CD1c-positive myeloid dendritic cell (primary cell): ENCODE measurements around the gene OR2A25.

ENCODE experiments used
- DNase-seq: peaks from one replicate; pipeline ENCODE4 v3.0.0-alpha.2; 2016; ENCODE audit errors: extremely low spot score

OR2A25 gene

GRCh38 chr7:144074374-144074773 is 4.8 kb downstream of the OR2A25 start:
- DNase-seq, result no peak

- no peak for DNase-seq
Observed at GRCh38 chr7:144085978-144086377, 16.4 kb downstream of the OR2A25 start, which contains the start of gene OR2A12. TSS of gene OR2A12 (plus strand) at chr7:144086278. CDS start at chr7:144095108, 8,830 bp downstream.

- DNase-seq, result no peak
Observed at GRCh38 chr7:144086730-144087129, 17.1 kb downstream of the OR2A25 start.

GRCh38 chr7:144087230-144087629 is 17.6 kb downstream of the OR2A25 start:
- no peak for DNase-seq

- no peak for DNase-seq
Observed at GRCh38 chr7:144090667-144091066, 21.1 kb downstream of the OR2A25 start.

GRCh38 chr7:144098776-144099175 is 29.2 kb downstream of the OR2A25 start:
- no peak for DNase-seq

GRCh38 chr7:144100607-144101006 is 31.0 kb downstream of the OR2A25 start:
- DNase-seq, result no peak

GRCh38 chr7:144102041-144102440 is 32.4 kb downstream of the OR2A25 start:
- DNase-seq, result no peak

GRCh38 chr7:144105211-144105610 is 35.6 kb downstream of the OR2A25 start:
- DNase-seq, result no peak

- no peak for DNase-seq
Observed at GRCh38 chr7:144109283-144109682, 39.7 kb downstream of the OR2A25 start, which contains the start of gene OR2A2. TSS of gene OR2A2 (plus strand) at chr7:144109583. CDS start at chr7:144109583, 0 bp downstream.

- no peak for DNase-seq
Observed at GRCh38 chr7:144110272-144110671, 40.7 kb downstream of the OR2A25 start.

GRCh38 chr7:144113651-144114050 is 44.0 kb downstream of the OR2A25 start:
- DNase-seq, result no peak

GRCh38 chr7:144118341-144118740 is 48.7 kb downstream of the OR2A25 start:
- no peak for DNase-seq

- DNase-seq, result no peak
Observed at GRCh38 chr7:144122876-144123275, 53.3 kb downstream of the OR2A25 start, which contains the start of gene OR2A14. TSS of gene OR2A14 (plus strand) at chr7:144123176. CDS start at chr7:144129113, 5,937 bp downstream.
